Panc1 (cell line): ENCODE measurements around the gene MBOAT1.

Experiments
- CTCF ChIP-seq: fragments of 450-650 bp; IDR thresholded peaks from 2 replicates; pipeline ENCODE4 v1.5.1; 2017; ENCODE audit warnings: mild to moderate bottlenecking
- POLR2AphosphoS5 ChIP-seq: IDR thresholded peaks from 2 replicates; pipeline ENCODE4 v1.6.1; 2012; ENCODE audit warnings: mild to moderate bottlenecking, low read depth, low read length, moderate library complexity
- TCF7L2 ChIP-seq: IDR thresholded peaks from 2 replicates; pipeline ENCODE4 v1.6.1; 2011; ENCODE audit warnings: mild to moderate bottlenecking, low read depth, low read length, inconsistent platforms
- TF ChIP-seq, protein P1 (sequence below), 2 experiments: IDR thresholded peaks; 2 replicates each; pipeline ENCODE4 v1.6.1; 2011 to 2012; ENCODE audit warnings: low read depth in 2 of 2, control low read depth in 1 of 2, low read length in 1 of 2, mild to moderate bottlenecking in 1 of 2, moderate library complexity in 1 of 2; ENCODE audit not compliant: insufficient read depth in 1 of 2

GRCh38 chr6:20255428-20255827 lies 43.2 kb upstream of the MBOAT1 start:
- no peak for TF ChIP-seq CTCF
- no peak for TF ChIP-seq POLR2AphosphoS5
- no peak for TF ChIP-seq TCF7L2
- TF ChIP-seq, protein P1, sequence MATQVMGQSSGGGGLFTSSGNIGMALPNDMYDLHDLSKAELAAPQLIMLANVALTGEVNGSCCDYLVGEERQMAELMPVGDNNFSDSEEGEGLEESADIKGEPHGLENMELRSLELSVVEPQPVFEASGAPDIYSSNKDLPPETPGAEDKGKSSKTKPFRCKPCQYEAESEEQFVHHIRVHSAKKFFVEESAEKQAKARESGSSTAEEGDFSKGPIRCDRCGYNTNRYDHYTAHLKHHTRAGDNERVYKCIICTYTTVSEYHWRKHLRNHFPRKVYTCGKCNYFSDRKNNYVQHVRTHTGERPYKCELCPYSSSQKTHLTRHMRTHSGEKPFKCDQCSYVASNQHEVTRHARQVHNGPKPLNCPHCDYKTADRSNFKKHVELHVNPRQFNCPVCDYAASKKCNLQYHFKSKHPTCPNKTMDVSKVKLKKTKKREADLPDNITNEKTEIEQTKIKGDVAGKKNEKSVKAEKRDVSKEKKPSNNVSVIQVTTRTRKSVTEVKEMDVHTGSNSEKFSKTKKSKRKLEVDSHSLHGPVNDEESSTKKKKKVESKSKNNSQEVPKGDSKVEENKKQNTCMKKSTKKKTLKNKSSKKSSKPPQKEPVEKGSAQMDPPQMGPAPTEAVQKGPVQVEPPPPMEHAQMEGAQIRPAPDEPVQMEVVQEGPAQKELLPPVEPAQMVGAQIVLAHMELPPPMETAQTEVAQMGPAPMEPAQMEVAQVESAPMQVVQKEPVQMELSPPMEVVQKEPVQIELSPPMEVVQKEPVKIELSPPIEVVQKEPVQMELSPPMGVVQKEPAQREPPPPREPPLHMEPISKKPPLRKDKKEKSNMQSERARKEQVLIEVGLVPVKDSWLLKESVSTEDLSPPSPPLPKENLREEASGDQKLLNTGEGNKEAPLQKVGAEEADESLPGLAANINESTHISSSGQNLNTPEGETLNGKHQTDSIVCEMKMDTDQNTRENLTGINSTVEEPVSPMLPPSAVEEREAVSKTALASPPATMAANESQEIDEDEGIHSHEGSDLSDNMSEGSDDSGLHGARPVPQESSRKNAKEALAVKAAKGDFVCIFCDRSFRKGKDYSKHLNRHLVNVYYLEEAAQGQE (IDR thresholded peaks at IDR 0.05; ENCODE audit: insufficient read depth in 1 of 2, low read depth in 2 of 2, low read length in 1 of 2): no peak
